Measurements from ENCODE around the gene TMEM125.

TMEM125 gene

DNA sequence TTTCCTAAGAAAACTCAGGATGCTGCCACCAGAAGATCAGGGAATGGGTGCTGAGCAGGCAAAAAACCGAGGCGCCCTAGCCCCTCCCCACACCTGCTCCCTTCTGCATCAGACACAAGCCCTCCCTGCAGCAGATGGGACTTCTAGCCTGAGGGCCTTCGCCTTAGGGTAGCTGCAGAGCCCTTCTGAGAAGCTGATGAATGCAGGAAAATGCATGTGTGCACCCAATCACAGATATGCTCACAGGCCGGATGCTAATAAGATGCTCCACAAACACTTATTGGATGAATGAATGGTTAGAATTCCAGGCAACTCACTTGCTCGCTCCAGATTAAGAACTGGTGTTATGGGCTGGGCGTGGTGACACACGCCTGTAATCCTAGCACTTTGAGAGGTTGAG lies 22.4 kb downstream of the TMEM125 start:
- in situ Hi-C loops (cut with MboI; ENCODE audit: low pct_unique_long_range_greater_than_20kb, low sequenced_read_pairs, unreplicated experiment): no loop called here
- no peak for DNase-seq (ENCODE audit: low spot score)
- TF ChIP-seq, protein P1, sequence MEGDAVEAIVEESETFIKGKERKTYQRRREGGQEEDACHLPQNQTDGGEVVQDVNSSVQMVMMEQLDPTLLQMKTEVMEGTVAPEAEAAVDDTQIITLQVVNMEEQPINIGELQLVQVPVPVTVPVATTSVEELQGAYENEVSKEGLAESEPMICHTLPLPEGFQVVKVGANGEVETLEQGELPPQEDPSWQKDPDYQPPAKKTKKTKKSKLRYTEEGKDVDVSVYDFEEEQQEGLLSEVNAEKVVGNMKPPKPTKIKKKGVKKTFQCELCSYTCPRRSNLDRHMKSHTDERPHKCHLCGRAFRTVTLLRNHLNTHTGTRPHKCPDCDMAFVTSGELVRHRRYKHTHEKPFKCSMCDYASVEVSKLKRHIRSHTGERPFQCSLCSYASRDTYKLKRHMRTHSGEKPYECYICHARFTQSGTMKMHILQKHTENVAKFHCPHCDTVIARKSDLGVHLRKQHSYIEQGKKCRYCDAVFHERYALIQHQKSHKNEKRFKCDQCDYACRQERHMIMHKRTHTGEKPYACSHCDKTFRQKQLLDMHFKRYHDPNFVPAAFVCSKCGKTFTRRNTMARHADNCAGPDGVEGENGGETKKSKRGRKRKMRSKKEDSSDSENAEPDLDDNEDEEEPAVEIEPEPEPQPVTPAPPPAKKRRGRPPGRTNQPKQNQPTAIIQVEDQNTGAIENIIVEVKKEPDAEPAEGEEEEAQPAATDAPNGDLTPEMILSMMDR (IDR thresholded peaks at IDR 0.05; ENCODE audit: extremely low read depth, insufficient read depth, missing control alignments): no peak

DNA sequence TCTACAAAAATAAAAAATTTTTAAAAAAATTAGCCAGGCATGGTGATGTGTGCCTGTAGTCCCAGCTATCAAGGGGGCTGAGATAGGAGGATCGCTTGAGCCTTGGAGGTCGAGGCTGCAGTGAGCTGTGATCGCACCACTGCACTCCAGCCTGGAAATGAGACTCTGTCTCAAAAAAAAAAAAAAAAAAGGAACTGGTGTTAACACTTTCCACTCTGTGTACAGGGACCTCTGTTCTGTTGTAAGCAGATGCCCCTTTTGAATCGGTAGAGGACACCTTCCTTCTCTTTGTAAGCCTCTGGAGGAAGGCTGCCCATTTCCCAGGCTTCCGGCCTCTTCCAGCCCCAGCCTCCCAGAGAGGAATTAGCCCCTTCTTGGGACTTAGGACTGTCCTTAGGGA lies 22.9 kb downstream of the TMEM125 start:
- in situ Hi-C loops (cut with MboI; ENCODE audit: low pct_unique_long_range_greater_than_20kb, low sequenced_read_pairs, unreplicated experiment): no loop called here
- DNase-seq (ENCODE audit: low spot score): no peak
- TF ChIP-seq, protein P1 (IDR thresholded peaks at IDR 0.05; ENCODE audit: extremely low read depth, insufficient read depth, missing control alignments): no peak

DNA sequence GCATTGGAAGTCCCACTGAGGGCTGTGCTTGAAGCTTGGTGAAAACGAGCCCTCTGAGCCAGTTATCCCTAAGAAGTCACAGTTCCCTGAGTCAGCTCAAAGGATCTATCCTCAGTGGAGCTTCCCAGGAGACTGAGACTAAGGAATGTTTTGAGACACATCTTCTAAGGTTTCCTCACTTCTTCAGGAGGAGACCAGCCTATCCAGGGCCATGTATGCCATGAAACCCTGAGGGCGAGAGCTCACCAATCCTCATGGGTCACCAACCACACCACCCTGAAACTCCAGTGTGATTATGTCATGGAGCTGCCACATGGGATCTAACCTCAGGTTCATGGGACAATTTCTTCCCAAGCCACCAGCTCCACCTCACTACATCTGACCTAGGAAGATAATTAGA lies 23.4 kb downstream of the TMEM125 start:
- DNase-seq (ENCODE audit: low spot score): no peak
- TF ChIP-seq, protein P1 (IDR thresholded peaks at IDR 0.05; ENCODE audit: extremely low read depth, insufficient read depth, missing control alignments): no peak
- in situ Hi-C loops (cut with MboI; ENCODE audit: low pct_unique_long_range_greater_than_20kb, low sequenced_read_pairs, unreplicated experiment): no loop called here

DNA sequence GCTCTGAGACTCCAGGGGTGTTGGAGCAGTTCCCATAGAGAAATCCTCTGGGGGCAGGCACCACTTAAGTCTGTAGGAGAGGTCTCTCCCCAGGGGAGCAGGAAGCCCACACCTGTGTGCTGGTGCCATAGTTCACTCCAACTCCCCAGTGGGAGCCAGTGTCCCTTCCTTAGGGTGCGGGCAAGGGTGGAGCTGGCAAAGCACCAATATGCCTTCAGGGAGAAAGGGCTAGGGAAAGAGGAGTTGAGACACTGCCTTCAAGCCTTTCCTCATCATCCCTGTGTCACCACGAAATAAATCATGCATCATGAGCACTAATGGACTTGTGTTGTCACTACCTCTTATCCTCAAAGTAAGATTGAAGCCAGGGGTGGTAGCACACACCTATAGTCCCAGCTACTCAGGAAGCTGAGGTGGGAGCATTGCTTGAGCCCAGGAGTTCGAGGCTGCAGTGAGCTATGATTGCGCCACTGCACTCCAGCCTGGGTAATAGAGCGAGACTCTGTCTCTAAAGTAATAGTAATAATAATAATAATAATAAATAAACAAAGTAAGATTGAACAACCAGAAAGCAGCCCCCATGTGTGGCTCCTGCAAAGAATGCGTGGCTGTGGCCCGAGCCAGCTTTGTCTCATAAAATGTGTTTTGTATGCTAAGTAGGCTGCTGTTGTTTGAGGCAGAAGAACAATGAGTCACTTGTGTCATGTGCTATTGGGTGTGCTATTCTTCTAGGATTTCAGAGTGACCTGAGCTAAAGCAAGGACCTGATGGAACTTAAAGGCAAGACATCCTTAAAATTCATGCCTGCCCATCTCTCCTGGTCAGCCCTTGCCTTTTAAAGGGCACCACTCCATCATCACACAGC lies 24.3 kb downstream of the TMEM125 start:
- DNase-seq (ENCODE audit: low spot score): no peak
- TF ChIP-seq, protein P1 (IDR thresholded peaks at IDR 0.05; ENCODE audit: extremely low read depth, insufficient read depth, missing control alignments): no peak
- in situ Hi-C loops (cut with MboI; ENCODE audit: low pct_unique_long_range_greater_than_20kb, low sequenced_read_pairs, unreplicated experiment): no loop called here

DNA sequence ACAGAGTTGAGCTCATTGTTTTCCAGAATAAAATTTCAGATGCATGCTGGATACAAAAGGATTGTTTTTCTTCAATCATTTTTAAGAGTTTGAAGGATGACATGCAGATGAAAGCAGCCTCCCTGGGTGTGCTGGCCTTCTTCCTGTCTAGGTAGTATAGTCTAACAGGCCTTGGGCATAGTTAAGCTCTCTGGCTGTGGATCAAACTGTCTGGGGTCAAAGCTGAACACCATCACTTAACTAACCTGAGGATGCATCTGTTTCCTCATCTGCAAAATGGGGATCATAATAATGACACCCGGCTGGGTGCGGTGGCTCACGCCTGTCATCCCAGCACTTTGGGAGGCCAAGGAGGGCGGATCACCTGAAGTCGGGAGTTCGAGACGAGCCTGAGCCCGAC lies 25.0 kb downstream of the TMEM125 start:
- DNase-seq (ENCODE audit: low spot score): no peak
- TF ChIP-seq, protein P1 (IDR thresholded peaks at IDR 0.05; ENCODE audit: extremely low read depth, insufficient read depth, missing control alignments): no peak
- in situ Hi-C loops (cut with MboI; ENCODE audit: low pct_unique_long_range_greater_than_20kb, low sequenced_read_pairs, unreplicated experiment): no loop called here

DNA sequence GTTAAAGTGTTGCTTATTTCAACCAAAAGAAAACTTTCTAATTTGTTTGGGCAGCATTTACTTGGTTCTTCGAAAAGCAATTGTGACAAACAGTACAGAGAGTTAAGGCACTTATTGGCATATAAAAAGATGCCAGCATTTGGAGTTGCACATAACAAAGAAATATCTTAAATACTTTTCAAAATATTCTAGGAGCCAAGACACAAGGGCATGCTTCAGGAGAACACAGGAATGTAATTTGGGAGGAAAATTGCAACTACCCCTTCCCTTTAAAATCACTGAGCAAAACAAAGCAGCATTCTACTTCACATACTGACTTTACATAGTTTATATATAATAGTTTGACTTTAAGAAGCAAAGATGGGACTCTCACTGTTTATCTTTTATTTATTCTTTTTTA lies 26.4 kb downstream of the TMEM125 start:
- TF ChIP-seq, protein P1 (IDR thresholded peaks at IDR 0.05; ENCODE audit: extremely low read depth, insufficient read depth, missing control alignments): no peak
- no peak for DNase-seq (ENCODE audit: low spot score)
- in situ Hi-C loops (cut with MboI; ENCODE audit: low pct_unique_long_range_greater_than_20kb, low sequenced_read_pairs, unreplicated experiment): no loop called here
